HCT116 (cell line): ENCODE results near the gene PLK5.

ENCODE experiments used
- CEBPB ChIP-seq: IDR thresholded peaks from 2 replicates; pipeline ENCODE4 v1.6.1; 2012; ENCODE audit warnings: low read depth
- EZH2 ChIP-seq: fragments of 200-600 bp; sonication (generic); IDR thresholded peaks from 2 replicates; pipeline ENCODE4 v1.6.1; 2017; ENCODE audit warnings: antibody characterized with exemption, mixed run types
- POLR2A ChIP-seq: IDR thresholded peaks from 2 replicates; pipeline ENCODE4 v1.7.0; 2011; ENCODE audit warnings: borderline replicate concordance; ENCODE audit not compliant: insufficient read depth, insufficient read length; ENCODE audit errors: extremely low read depth
- POLR2AphosphoS5 ChIP-seq: IDR thresholded peaks from 2 replicates; pipeline ENCODE4 v1.6.1; 2011; ENCODE audit warnings: mild to moderate bottlenecking, low read depth, low read length, moderate library complexity
- SP1 ChIP-seq: IDR thresholded peaks from 2 replicates; pipeline ENCODE4 v1.6.1; 2012; ENCODE audit warnings: low read depth
- ZNF274 ChIP-seq: fragments of 200-500 bp; sonication (Bioruptor generic); IDR thresholded peaks from 2 replicates; pipeline ENCODE4 v1.6.1; 2014; ENCODE audit warnings: mild to moderate bottlenecking, low read depth, low read length, inconsistent platforms
- TF ChIP-seq, protein P1 (sequence below), 3 experiments: fragments of 200-600 bp in 1 of 3; sonication (generic) in 1 of 3; IDR thresholded peaks in 2 of 3; conservative IDR thresholded peaks in 1 of 3; 2 replicates each; pipeline ENCODE4 v1.5.1; 2012 to 2017; ENCODE audit warnings: low read depth in 2 of 3, low read length in 2 of 3, antibody characterized with exemption in 1 of 3, borderline replicate concordance in 1 of 3, control low read depth in 1 of 3, mild to moderate bottlenecking in 1 of 3, mixed read lengths in 1 of 3, mixed run types in 1 of 3, moderate library complexity in 1 of 3; ENCODE audit not compliant: insufficient read depth in 1 of 3
- TF ChIP-seq, protein P2 (sequence below): IDR thresholded peaks from 2 replicates; pipeline ENCODE4 v1.6.1; 2011; ENCODE audit warnings: mild to moderate bottlenecking, low read length, moderate library complexity; ENCODE audit not compliant: insufficient replicate concordance; ENCODE audit errors: extremely low read depth
- TF ChIP-seq, protein P3 (sequence below): IDR thresholded peaks from 2 replicates; pipeline ENCODE4 v1.6.1; 2012

DNA sequence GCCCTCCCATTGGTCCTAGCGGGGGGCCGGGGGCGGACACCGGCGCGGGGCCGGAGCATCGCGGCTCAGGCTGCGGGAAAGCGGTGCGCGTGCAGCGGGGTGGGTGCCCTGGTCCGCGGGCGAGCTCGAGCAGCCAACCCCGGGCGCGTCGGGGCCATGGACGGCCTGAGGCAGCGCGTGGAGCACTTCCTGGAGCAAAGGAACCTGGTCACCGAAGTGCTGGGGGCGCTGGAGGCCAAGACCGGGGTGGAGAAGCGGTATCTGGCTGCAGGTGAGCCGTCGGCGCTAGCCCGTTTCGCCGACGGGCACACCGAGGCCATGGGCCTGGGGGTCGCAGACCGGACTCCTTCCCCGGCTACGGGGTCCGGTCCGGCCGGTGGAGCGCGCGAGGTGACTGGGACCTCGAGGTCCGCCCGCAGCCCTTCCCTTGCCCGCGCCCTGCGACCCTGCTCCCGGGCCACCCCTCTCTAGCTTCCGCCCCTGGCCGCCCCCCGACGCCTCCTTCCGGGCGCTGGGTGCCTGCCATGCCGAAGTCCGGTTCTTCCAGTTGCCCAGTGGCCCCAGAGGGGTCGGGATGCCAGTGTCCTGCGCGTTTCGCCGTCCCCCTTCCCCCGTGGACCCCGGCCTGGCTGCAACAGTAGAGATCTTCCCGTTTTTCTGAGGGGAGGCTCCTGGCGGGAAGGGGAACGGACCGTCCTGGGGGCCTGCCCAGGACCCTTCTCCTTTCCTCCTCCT lies 32.6 kb upstream of the PLK5 start, which contains the start of gene REEP6:
- TF ChIP-seq, protein P1, sequence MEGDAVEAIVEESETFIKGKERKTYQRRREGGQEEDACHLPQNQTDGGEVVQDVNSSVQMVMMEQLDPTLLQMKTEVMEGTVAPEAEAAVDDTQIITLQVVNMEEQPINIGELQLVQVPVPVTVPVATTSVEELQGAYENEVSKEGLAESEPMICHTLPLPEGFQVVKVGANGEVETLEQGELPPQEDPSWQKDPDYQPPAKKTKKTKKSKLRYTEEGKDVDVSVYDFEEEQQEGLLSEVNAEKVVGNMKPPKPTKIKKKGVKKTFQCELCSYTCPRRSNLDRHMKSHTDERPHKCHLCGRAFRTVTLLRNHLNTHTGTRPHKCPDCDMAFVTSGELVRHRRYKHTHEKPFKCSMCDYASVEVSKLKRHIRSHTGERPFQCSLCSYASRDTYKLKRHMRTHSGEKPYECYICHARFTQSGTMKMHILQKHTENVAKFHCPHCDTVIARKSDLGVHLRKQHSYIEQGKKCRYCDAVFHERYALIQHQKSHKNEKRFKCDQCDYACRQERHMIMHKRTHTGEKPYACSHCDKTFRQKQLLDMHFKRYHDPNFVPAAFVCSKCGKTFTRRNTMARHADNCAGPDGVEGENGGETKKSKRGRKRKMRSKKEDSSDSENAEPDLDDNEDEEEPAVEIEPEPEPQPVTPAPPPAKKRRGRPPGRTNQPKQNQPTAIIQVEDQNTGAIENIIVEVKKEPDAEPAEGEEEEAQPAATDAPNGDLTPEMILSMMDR (IDR thresholded peaks at IDR 0.05 in 2 of 3, conservative IDR thresholded peaks at IDR 0.05 in 1 of 3; ENCODE audit: borderline replicate concordance in 1 of 3, insufficient read depth in 1 of 3, low read depth in 2 of 3, low read length in 2 of 3), result no peak
- TF ChIP-seq POLR2AphosphoS5 (peak; percentile 86), POLR2A (peak; percentile 58), ZNF274 (no peak), SP1 (no peak), CEBPB (no peak), EZH2 (no peak)
- TF ChIP-seq, protein P2, sequence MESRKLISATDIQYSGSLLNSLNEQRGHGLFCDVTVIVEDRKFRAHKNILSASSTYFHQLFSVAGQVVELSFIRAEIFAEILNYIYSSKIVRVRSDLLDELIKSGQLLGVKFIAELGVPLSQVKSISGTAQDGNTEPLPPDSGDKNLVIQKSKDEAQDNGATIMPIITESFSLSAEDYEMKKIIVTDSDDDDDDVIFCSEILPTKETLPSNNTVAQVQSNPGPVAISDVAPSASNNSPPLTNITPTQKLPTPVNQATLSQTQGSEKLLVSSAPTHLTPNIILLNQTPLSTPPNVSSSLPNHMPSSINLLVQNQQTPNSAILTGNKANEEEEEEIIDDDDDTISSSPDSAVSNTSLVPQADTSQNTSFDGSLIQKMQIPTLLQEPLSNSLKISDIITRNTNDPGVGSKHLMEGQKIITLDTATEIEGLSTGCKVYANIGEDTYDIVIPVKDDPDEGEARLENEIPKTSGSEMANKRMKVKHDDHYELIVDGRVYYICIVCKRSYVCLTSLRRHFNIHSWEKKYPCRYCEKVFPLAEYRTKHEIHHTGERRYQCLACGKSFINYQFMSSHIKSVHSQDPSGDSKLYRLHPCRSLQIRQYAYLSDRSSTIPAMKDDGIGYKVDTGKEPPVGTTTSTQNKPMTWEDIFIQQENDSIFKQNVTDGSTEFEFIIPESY, result no peak
- TF ChIP-seq, protein P3, sequence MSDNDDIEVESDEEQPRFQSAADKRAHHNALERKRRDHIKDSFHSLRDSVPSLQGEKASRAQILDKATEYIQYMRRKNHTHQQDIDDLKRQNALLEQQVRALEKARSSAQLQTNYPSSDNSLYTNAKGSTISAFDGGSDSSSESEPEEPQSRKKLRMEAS, result peak; percentile 76; the same call in 1 of the 2 replicates
